GM12892 (cell line): Measurements from ENCODE around the gene IFNK.

Experiments used
- POLR2A ChIP-seq: IDR thresholded peaks from 2 replicates; pipeline ENCODE4 v1.6.1; 2011; ENCODE audit warnings: low read depth, low read length, control low read depth
- POLR2AphosphoS5 ChIP-seq: IDR thresholded peaks from 2 replicates; pipeline ENCODE4 v1.6.1; 2011; ENCODE audit warnings: low read depth, low read length, control low read depth
- TAF1 ChIP-seq: IDR thresholded peaks from 2 replicates; pipeline ENCODE4 v1.6.1; 2011; ENCODE audit warnings: low read depth, mild to moderate bottlenecking, control low read depth, low read length, borderline replicate concordance

DNA sequence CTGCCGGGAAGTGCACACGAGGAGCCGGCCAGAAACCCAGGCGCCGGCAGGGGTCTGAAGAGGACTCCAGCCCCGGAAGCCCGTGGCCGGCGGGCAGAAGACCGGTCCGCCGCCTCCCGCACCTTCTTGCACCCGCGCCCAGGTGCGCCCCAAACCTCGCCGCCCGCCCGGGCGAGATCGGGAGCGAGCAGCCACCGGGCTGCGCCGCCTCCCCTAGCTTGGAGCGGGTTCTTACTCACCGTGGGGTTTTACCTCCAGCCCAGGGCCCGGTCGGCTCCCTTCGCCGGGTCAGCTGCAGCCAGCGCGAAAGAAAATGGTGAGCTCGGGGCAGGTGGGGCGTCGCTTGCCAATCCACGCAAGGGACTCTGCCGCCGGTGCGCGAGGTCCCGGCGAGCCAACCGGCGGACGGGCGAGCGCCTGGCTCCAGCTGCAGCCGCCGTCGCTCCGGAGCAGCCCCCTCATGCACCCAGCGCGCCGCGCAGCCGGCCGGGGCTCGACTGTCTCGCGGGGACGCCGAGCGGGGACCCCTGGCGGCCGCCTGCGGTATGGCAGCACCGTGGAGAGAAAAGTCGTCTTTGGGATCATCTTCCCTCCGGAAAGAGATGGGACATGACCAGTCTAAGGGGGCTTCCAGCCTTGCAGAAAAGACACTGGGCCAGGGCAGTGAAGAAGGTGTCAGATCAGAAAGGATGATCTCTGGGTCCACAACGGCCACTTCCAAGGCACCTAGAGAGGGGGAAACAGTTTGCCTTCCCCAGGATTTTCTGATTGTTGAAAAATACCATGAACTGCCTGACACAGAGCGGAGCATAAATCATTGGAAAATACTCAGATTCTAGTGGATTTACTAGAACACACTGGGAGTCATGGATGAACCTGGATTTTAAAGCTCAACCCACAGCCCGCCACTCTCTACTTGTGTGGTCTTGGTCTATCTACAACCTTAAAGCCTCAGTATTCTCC lies 5.5 kb downstream of the IFNK start, which contains the start of gene MOB3B:
- no peak for TF ChIP-seq POLR2A
- no peak for TF ChIP-seq TAF1
- no peak for TF ChIP-seq POLR2AphosphoS5
